ENCODE data around the gene RASGRP1.
A peak's percentile ranks its signal among the peaks of the same experiment; 100 is the strongest.

RASGRP1 gene

DNA sequence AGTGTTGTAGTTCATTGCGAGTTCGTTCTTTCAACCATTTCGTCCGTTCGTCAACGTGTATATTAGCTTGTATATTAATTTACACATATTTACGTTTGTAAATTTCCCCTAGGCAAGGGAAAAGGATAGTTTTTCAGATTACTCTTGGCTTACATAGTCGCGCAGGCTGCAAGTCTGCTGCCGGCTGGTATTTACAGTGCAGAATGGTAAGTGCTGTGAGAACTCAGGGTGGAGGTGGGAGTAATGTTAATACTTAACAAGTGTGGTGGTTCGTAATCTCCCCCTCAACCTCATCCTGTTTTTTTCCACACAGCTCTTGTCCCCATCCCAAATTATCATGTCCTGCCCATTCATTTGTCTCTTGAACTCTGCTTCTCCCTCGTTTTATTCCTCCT lies 109.9 kb downstream of the RASGRP1 start:
- no peak for DNase-seq

DNA sequence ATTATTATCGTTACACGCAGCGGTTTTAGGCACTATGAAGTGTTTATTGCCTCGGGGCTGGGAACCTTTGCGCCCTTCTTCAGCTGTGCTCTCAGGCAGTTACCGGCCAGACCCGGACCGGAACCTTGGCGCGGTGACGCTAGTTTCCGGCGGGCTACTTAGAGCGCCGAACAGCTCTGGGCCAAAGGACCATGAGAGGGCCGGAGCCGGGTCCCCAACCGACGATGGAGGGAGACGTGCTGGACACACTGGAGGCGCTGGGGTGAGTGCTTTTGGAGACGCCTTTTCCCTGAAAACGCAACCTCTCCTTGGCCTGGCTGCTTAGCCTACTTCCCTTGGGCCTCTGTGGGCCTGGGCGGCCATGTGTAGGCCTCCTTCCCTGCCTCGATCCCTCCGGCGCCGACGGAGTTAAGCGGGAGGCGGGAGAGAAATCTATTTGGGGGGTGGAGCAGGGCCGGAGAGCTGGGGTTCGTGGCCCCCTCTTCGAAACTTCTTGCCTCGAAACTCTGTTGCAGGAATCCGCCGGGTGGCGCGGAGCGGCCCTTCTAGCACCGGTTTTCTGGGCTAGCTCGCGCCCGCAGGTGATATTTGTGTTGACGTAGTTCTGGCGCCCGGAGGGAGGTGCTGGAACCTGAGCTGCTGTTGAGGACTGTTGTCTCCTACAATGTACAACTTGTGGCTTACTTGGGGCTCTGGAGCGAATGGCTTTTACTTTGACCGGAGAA lies 110.5 kb downstream of the RASGRP1 start, which contains the start of gene FAM98B:
Gene FAM98B, plus strand, starts transcription at position 157 of the 725 bp plus-strand sequence. Its CDS starts 35 bp downstream, at position 192.
- DNase-seq, result peak; percentile 12

DNA sequence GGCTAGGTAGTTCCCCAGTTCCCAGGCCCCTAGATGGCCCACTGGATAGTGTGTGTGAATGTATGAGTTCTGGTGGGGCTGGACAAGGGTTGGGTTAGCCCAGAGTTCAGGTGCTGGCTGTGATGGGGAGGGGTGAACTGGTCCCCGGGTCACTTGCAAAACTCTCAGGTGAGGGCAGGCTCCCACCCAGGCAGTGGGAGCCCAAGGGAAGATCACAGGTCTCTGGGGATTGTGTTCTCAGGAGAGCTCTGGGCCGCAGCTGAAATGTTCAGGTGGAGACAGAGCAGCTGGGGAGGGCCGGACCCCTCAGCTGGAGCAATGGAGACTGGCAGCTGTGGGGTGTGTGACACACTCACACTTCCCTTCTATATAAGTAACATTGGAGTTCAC lies 123.5 kb downstream of the RASGRP1 start:
- no peak for DNase-seq

DNA sequence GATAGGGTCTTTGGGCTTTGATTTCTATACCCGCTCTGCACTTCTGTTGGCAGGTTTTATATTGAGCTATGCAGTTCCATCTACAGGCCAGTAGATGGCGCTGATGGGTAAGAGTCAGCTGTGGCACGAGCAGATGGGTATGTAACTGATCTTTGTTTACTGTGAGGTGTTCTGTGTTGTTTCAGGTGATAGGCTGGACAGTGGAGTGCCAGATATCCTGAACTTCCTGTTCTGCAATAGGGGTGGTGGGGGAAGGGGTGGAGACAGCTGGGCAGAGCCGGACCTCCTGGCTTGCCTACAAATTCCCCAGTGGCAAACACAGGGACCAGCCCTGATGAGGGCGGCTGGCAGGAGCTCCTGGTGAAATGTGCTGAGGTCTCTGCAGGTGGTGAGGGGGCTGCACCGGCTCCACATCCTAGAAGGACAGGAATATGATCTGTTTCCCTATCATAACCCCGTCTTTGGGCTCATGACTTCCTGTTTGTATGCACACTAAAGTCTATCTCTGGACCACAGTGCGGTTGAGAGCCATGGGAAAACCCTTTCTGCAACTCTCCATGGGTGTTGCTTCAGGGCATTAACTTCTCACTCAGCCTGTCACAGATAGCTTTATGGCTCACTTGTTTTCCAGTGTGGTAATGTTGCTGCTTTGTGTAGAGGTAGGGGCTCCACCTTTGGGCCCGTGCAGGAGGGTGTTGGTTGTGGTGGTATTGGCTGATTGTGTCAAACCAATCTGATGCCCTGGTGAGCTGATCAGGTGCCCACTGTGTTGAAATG lies 124.1 kb downstream of the RASGRP1 start:
- peak; percentile 25 for DNase-seq
